OCI-LY1 (cell line): ENCODE data around the gene HFE.

Experiments
- H2AFZ ChIP-seq: fragments of 200-600 bp; sonication (generic), shearing (Covaris generic); 2 replicates; pipeline ENCODE4 v1.6.0; 2014; ENCODE audit warnings: antibody characterized with exemption, mild to moderate bottlenecking, low read length
- H3F3A ChIP-seq: fragments of 200-600 bp; sonication (generic), shearing (Covaris generic); 2 replicates; pipeline ENCODE4 v1.6.0; 2014; ENCODE audit warnings: mild to moderate bottlenecking, antibody characterized with exemption, low read length, moderate library complexity; ENCODE audit not compliant: insufficient read depth
- H3K27ac ChIP-seq: fragments of 200-600 bp; sonication (generic); 2 replicates; pipeline ENCODE4 v1.5.1; 2014; ENCODE audit warnings: low read length, mixed run types, mild to moderate bottlenecking, low read depth; ENCODE audit not compliant: poor library complexity, severe bottlenecking
- H3K27me3 ChIP-seq: fragments of 200-600 bp; sonication (generic); 2 replicates; pipeline ENCODE4 v1.6.0; 2014; ENCODE audit warnings: antibody characterized with exemption, mild to moderate bottlenecking, low read length, moderate library complexity; ENCODE audit not compliant: insufficient read depth
- H3K36me3 ChIP-seq: fragments of 200-600 bp; sonication (generic); 2 replicates; pipeline ENCODE4 v1.6.1; 2014; ENCODE audit warnings: mild to moderate bottlenecking, antibody characterized with exemption, low read length, moderate library complexity, mixed read lengths; ENCODE audit not compliant: insufficient read depth
- H3K4me1 ChIP-seq: fragments of 200-600 bp; sonication (generic); 2 replicates; pipeline ENCODE4 v1.5.1; 2014; ENCODE audit warnings: mild to moderate bottlenecking, low read length, moderate library complexity; ENCODE audit not compliant: insufficient read depth, severe bottlenecking
- H3K4me2 ChIP-seq: fragments of 200-600 bp; sonication (generic), shearing (Covaris generic); 2 replicates; pipeline ENCODE4 v1.6.1; 2014; ENCODE audit warnings: low read length
- H3K4me3 ChIP-seq: fragments of 200-600 bp; sonication (generic); 2 replicates; pipeline ENCODE4 v1.5.1; 2014; ENCODE audit warnings: low read length, low read depth, mild to moderate bottlenecking, mixed read lengths; ENCODE audit not compliant: poor library complexity, severe bottlenecking
- H3K79me2 ChIP-seq: fragments of 200-600 bp; shearing (Covaris generic); 2 replicates; pipeline ENCODE4 v1.6.1; 2016; ENCODE audit warnings: mixed run types, low read length, mixed read lengths; ENCODE audit not compliant: insufficient read depth
- H3K9ac ChIP-seq: fragments of 200-600 bp; sonication (generic), shearing (Covaris generic); 2 replicates; pipeline ENCODE4 v1.6.1; 2014; ENCODE audit warnings: mild to moderate bottlenecking, low read length, mixed read lengths
- H3K9me2 ChIP-seq: fragments of 200-600 bp; sonication (generic), shearing (Covaris generic); 2 replicates; pipeline ENCODE4 v1.6.1; 2014; ENCODE audit warnings: low read depth, mild to moderate bottlenecking, low read length, mixed read lengths
- H3K9me3 ChIP-seq: fragments of 200-600 bp; shearing (Covaris generic); 2 replicates; pipeline ENCODE4 v1.6.1; 2014; ENCODE audit warnings: low read length, mixed read lengths
- H4K20me1 ChIP-seq: fragments of 200-600 bp; sonication (generic), shearing (Covaris generic); 2 replicates; pipeline ENCODE4 v1.6.0; 2016; ENCODE audit warnings: mild to moderate bottlenecking, low read length; ENCODE audit not compliant: insufficient read depth
- CTCF ChIP-seq: fragments of 200-600 bp; sonication (generic), shearing (Covaris generic); IDR thresholded peaks from 2 replicates; pipeline ENCODE4 v1.5.1; 2017; ENCODE audit warnings: mild to moderate bottlenecking, antibody characterized with exemption, low read length, moderate library complexity, mixed read lengths
- EZH2 ChIP-seq: fragments of 200-600 bp; sonication (generic), shearing (Covaris generic); IDR thresholded peaks from 2 replicates; pipeline ENCODE4 v1.8.0; 2017; ENCODE audit warnings: borderline replicate concordance, mixed run types, mild to moderate bottlenecking, antibody characterized with exemption, low read length, moderate library complexity, mixed read lengths

Gene HFE

GRCh38 chr6:26113570-26113969, 26.3 kb downstream of the HFE start:
- no peaks in the 10 kb centered on the region for H4K20me1 ChIP-seq
- TF ChIP-seq CTCF: no peak
- TF ChIP-seq EZH2: no peak
- H3K27me3 ChIP-seq: no peaks in the 10 kb centered on the region
- H2AFZ ChIP-seq: no peak overlapping the region
- H3K79me2 ChIP-seq: no peaks in the 10 kb centered on the region
- no peak overlapping the region for H3K9ac ChIP-seq
- no peak overlapping the region for H3K4me2 ChIP-seq
- H3K4me1 ChIP-seq: no peaks in the 10 kb centered on the region
- no peaks in the 10 kb centered on the region for H3K36me3 ChIP-seq
- H3K4me3 ChIP-seq: no peak overlapping the region
- no peaks in the 10 kb centered on the region for H3K9me3 ChIP-seq
- no peaks in the 10 kb centered on the region for H3F3A ChIP-seq
- H3K27ac ChIP-seq: peak overlapping the region; percentile 38
- no peaks in the 10 kb centered on the region for H3K9me2 ChIP-seq

- H2AFZ ChIP-seq: no peak overlapping the region
- H3K4me2 ChIP-seq: no peak overlapping the region
- H3K79me2 ChIP-seq: no peaks in the 10 kb centered on the region
- no peak overlapping the region for H3K9ac ChIP-seq
- H3F3A ChIP-seq: no peaks in the 10 kb centered on the region
- no peaks in the 10 kb centered on the region for H3K36me3 ChIP-seq
- no peaks in the 10 kb centered on the region for H4K20me1 ChIP-seq
- peak overlapping the region; percentile 33 for H3K27ac ChIP-seq
- TF ChIP-seq CTCF (no peak), EZH2 (no peak)
- no peaks in the 10 kb centered on the region for H3K4me1 ChIP-seq
- H3K9me2 ChIP-seq: no peaks in the 10 kb centered on the region
- no peak overlapping the region for H3K4me3 ChIP-seq
- no peaks in the 10 kb centered on the region for H3K27me3 ChIP-seq
- no peaks in the 10 kb centered on the region for H3K9me3 ChIP-seq
These were observed 28.0 kb downstream of the HFE start for GRCh38 chr6:26115226-26115625.

GRCh38 chr6:26116267-26116666, 29.0 kb downstream of the HFE start:
- no peak overlapping the region for H2AFZ ChIP-seq
- no peaks in the 10 kb centered on the region for H3F3A ChIP-seq
- no peak overlapping the region for H3K9ac ChIP-seq
- H3K9me2 ChIP-seq: no peaks in the 10 kb centered on the region
- no peak overlapping the region for H3K4me2 ChIP-seq
- H3K27ac ChIP-seq: no peak overlapping the region
- peaks cover 3% of the 10 kb centered on the region for H3K4me1 ChIP-seq
- H3K79me2 ChIP-seq: no peaks in the 10 kb centered on the region
- no peaks in the 10 kb centered on the region for H3K9me3 ChIP-seq
- H3K36me3 ChIP-seq: no peaks in the 10 kb centered on the region
- no peaks in the 10 kb centered on the region for H3K27me3 ChIP-seq
- TF ChIP-seq CTCF (no peak), EZH2 (no peak)
- H3K4me3 ChIP-seq: no peak overlapping the region
- H4K20me1 ChIP-seq: no peaks in the 10 kb centered on the region
